Upper lobe of left lung (tissue), 4 donors: ENCODE measurements around the gene COL19A1.

ENCODE experiments used
- EP300 ChIP-seq, 4 donors: sonication (generic); formaldehyde crosslinking; IDR thresholded peaks; one replicate each; pipeline ENCODE4 v1.5.1; 2017; ENCODE audit warnings: antibody characterized with exemption in 4 of 4, control low read depth in 2 of 4
- POLR2A ChIP-seq, 4 donors: fragments of 450-650 bp; IDR thresholded peaks; one replicate each; pipeline ENCODE4 v1.5.1; 2016 to 2017; ENCODE audit warnings: antibody characterized with exemption in 4 of 4, mild to moderate bottlenecking in 2 of 4
- TF ChIP-seq, protein P1 (sequence below), 6 experiments: fragments of 450-650 bp in 4 of 6; fragments of 200-600 bp in 2 of 6; sonication (generic) in 2 of 6; IDR thresholded peaks; one replicate each; pipeline ENCODE4 v1.5.1; 2016 to 2019; ENCODE audit warnings: antibody characterized with exemption in 6 of 6

GRCh38 chr6:70094156-70094555 lies 227.8 kb downstream of the COL19A1 start:
- TF ChIP-seq, protein P1, sequence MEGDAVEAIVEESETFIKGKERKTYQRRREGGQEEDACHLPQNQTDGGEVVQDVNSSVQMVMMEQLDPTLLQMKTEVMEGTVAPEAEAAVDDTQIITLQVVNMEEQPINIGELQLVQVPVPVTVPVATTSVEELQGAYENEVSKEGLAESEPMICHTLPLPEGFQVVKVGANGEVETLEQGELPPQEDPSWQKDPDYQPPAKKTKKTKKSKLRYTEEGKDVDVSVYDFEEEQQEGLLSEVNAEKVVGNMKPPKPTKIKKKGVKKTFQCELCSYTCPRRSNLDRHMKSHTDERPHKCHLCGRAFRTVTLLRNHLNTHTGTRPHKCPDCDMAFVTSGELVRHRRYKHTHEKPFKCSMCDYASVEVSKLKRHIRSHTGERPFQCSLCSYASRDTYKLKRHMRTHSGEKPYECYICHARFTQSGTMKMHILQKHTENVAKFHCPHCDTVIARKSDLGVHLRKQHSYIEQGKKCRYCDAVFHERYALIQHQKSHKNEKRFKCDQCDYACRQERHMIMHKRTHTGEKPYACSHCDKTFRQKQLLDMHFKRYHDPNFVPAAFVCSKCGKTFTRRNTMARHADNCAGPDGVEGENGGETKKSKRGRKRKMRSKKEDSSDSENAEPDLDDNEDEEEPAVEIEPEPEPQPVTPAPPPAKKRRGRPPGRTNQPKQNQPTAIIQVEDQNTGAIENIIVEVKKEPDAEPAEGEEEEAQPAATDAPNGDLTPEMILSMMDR (IDR thresholded peaks at IDR 0.05): no peak
- TF ChIP-seq EP300 (IDR thresholded peaks at IDR 0.05): no peak
- no peak for TF ChIP-seq POLR2A (IDR thresholded peaks at IDR 0.05)
